Osteoblast (primary cell): Measurements from ENCODE around the gene NAV3. TPM values are rescaled to one million over a fixed set of nuclear protein-coding genes. Genes with fewer than 3 reads are reported as not detected.
A peak's percentile ranks its signal among the peaks of the same experiment; 100 is the strongest.

Source experiments
- DNase-seq: peaks from one replicate; pipeline ENCODE4 v3.0.0; 2011; ENCODE audit warnings: low spot score, mixed read lengths; ENCODE audit not compliant: insufficient read length; ENCODE audit errors: missing footprints
- H2AFZ ChIP-seq: 2 replicates; pipeline ENCODE4 v1.6.0; 2011; ENCODE audit warnings: mild to moderate bottlenecking, low read length
- H3K27ac ChIP-seq: 2 replicates; pipeline ENCODE4 v1.5.1; 2011; ENCODE audit warnings: mild to moderate bottlenecking, low read depth, low read length, moderate library complexity
- H3K27me3 ChIP-seq: 2 replicates; pipeline ENCODE4 v1.6.0; 2012; ENCODE audit warnings: mild to moderate bottlenecking, control low read depth, inconsistent platforms, low read length, moderate library complexity; ENCODE audit not compliant: insufficient read depth
- H3K36me3 ChIP-seq: 2 replicates; pipeline ENCODE4 v1.5.1; 2011; ENCODE audit warnings: mild to moderate bottlenecking, low read length, control low read depth, moderate library complexity; ENCODE audit not compliant: insufficient read depth
- H3K4me1 ChIP-seq: 2 replicates; pipeline ENCODE4 v1.5.1; 2011; ENCODE audit warnings: mild to moderate bottlenecking, low read length, control low read depth, moderate library complexity; ENCODE audit not compliant: insufficient read depth
- H3K4me2 ChIP-seq: 2 replicates; pipeline ENCODE4 v1.6.0; 2011; ENCODE audit warnings: mild to moderate bottlenecking, low read length; ENCODE audit not compliant: insufficient read depth
- H3K4me3 ChIP-seq: fragments of 200-600 bp; sonication (generic); 3 replicates; pipeline ENCODE4 v1.5.1; 2012; ENCODE audit warnings: mild to moderate bottlenecking, low read length, inconsistent platforms; ENCODE audit not compliant: insufficient read depth
- H3K79me2 ChIP-seq: 2 replicates; pipeline ENCODE4 v1.6.0; 2012; ENCODE audit warnings: mild to moderate bottlenecking, low read length, control low read depth, inconsistent platforms; ENCODE audit not compliant: insufficient read depth
- H3K9me3 ChIP-seq: 2 replicates; pipeline ENCODE4 v1.5.1; 2011; ENCODE audit warnings: low read depth, low read length, control low read depth
- H4K20me1 ChIP-seq: 2 replicates; pipeline ENCODE4 v1.6.0; 2012; ENCODE audit warnings: mild to moderate bottlenecking, low read length, control low read depth; ENCODE audit not compliant: insufficient read depth
- CTCF ChIP-seq: IDR thresholded peaks from 2 replicates; pipeline ENCODE4 v1.5.1; 2011; ENCODE audit warnings: mild to moderate bottlenecking, low read depth, low read length, moderate library complexity; ENCODE audit errors: extremely low read depth
- total RNA-seq: library from RNA; depleted of rRNA; stranded (reverse); fragments of >200 nt; gene quantifications from 2 replicates; pipeline ENCODE4 v1.2.3, GENCODE V29; 2012

NAV3 gene
- total RNA-seq, 1 donor = 84.7 TPM

DNA sequence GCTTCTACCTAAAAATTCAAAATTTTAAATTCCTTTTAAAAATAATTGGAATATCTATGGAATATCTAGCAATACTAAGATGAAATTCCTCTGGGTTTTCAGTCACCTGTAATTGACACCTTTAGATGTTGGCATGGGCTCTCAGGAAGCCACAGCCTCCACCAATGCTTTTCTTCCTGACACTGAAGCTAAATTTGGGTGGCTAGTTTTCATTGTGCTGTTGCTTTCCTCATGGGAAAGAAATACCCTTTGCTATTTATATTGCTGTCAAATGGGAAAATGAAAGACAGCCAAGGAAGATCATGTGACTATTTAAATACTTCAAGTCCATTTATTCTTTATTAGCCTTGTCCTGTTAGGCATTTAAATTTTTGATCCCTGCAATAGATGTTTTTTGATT lies 313.0 kb downstream of the NAV3 start:
- Histone ChIP-seq H3K27me3 (no peaks in the 10 kb centered on the region), H3K4me2 (no peak overlapping the region), H3K9me3 (no peaks in the 10 kb centered on the region), H3K4me3 (no peak overlapping the region), H4K20me1 (no peaks in the 10 kb centered on the region), H3K27ac (no peak overlapping the region), H3K36me3 (peaks cover 35% of the 10 kb centered on the region), H3K79me2 (no peaks in the 10 kb centered on the region), H2AFZ (no peak overlapping the region), H3K4me1 (peaks cover 7% of the 10 kb centered on the region)
- TF ChIP-seq CTCF = no peak
- DNase-seq = no peak

- Histone ChIP-seq H3K9me3 (no peaks in the 10 kb centered on the region), H3K4me3 (no peak overlapping the region), H3K36me3 (peaks cover 29% of the 10 kb centered on the region), H3K4me2 (no peak overlapping the region), H2AFZ (no peak overlapping the region), H3K79me2 (no peaks in the 10 kb centered on the region), H3K27ac (no peak overlapping the region), H4K20me1 (no peaks in the 10 kb centered on the region), H3K27me3 (no peaks in the 10 kb centered on the region), H3K4me1 (peaks cover 12% of the 10 kb centered on the region)
- no peak for DNase-seq
- no peak for TF ChIP-seq CTCF
These were observed 314.7 kb downstream of the NAV3 start for GRCh38 chr12:78145398-78145797.

DNA sequence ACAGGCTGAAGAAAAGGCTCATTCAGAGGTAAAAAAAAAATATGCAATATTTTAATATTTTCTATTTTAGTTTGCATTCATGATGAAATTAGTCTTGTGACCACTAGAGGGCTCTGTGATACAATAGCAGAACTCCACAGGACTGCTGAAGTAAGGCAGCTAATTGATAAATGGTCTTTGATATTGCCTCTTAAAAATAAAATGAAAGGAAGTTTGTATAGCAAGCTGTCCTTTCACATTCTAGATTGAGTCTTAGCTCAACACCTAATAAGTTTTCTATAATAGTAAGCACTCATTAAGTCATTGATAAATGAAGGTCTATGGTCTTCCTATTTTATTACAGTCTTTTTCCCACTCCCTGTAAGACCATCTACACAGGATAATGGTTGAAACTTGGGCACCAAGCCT lies 315.7 kb downstream of the NAV3 start:
- H3K9me3 ChIP-seq = no peaks in the 10 kb centered on the region
- no peaks in the 10 kb centered on the region for H4K20me1 ChIP-seq
- DNase-seq = peak; percentile 63
- peaks cover 21% of the 10 kb centered on the region for H3K36me3 ChIP-seq
- no peak overlapping the region for H3K4me2 ChIP-seq
- no peak overlapping the region for H3K4me3 ChIP-seq
- H3K4me1 ChIP-seq = peaks cover 12% of the 10 kb centered on the region
- TF ChIP-seq CTCF = peak; percentile 73
- H3K79me2 ChIP-seq = no peaks in the 10 kb centered on the region
- H3K27ac ChIP-seq = no peak overlapping the region
- H2AFZ ChIP-seq = no peak overlapping the region
- no peaks in the 10 kb centered on the region for H3K27me3 ChIP-seq

GRCh38 chr12:78149459-78149858 lies 318.8 kb downstream of the NAV3 start:
- H3K27ac ChIP-seq = no peak overlapping the region
- H3K4me2 ChIP-seq = no peak overlapping the region
- no peaks in the 10 kb centered on the region for H3K9me3 ChIP-seq
- no peaks in the 10 kb centered on the region for H3K79me2 ChIP-seq
- H2AFZ ChIP-seq = no peak overlapping the region
- H3K27me3 ChIP-seq = no peaks in the 10 kb centered on the region
- no peaks in the 10 kb centered on the region for H4K20me1 ChIP-seq
- DNase-seq = no peak
- no peak overlapping the region for H3K4me3 ChIP-seq
- peaks cover 10% of the 10 kb centered on the region for H3K36me3 ChIP-seq
- peaks cover 12% of the 10 kb centered on the region for H3K4me1 ChIP-seq
- no peak for TF ChIP-seq CTCF
